Heart right ventricle (tissue), 16 donors: ENCODE measurements around the gene KCTD1. TPM values are rescaled to one million over a fixed set of nuclear protein-coding genes. Genes with fewer than 3 reads are reported as not detected.

ENCODE experiments used
- ATAC-seq, 8 donors: fragments of 200-7000 bp; cut with Tn5 transposase; one replicate each; pipeline ENCODE4 v1.9.1; 2020; ENCODE audit warnings: mild to moderate bottlenecking in 8 of 8, moderate library complexity in 8 of 8, moderate number of reproducible peaks in 1 of 8
- DNase-seq, 2 donors: peaks; one replicate each; pipeline ENCODE4 v3.0.0-alpha.2; 2020
- H3K27ac ChIP-seq, 10 donors: fragments of 200-600 bp; sonication (generic) in 2 of 10; one replicate each; pipeline versions ENCODE4 v1.5.0 to v1.8.0; 2020 to 2022; ENCODE audit warnings: mild to moderate bottlenecking in 3 of 10
- H3K27me3 ChIP-seq, 7 donors: fragments of 200-600 bp; one replicate each; pipeline ENCODE4 v1.8.0; 2021 to 2022; ENCODE audit warnings: mild to moderate bottlenecking in 2 of 7
- H3K36me3 ChIP-seq, 9 donors: fragments of 200-600 bp; sonication (generic) in 1 of 9; one replicate each; pipeline versions ENCODE4 v1.5.0 to v1.8.0; 2020 to 2022; ENCODE audit warnings: mild to moderate bottlenecking in 2 of 9
- H3K4me1 ChIP-seq, 9 donors: fragments of 200-600 bp; sonication (generic) in 1 of 9; one replicate each; pipeline versions ENCODE4 v1.5.0 to v1.8.0; 2020 to 2022; ENCODE audit warnings: mild to moderate bottlenecking in 4 of 9
- H3K4me3 ChIP-seq, 10 donors: fragments of 200-600 bp; sonication (generic) in 2 of 10; one replicate each; pipeline versions ENCODE4 v1.5.0 to v1.8.0; 2020 to 2022; ENCODE audit warnings: mild to moderate bottlenecking in 7 of 10, moderate library complexity in 2 of 10
- H3K9me3 ChIP-seq, 11 donors: fragments of 200-600 bp in 10 of 11; sonication (generic) in 2 of 11; one replicate each; pipeline versions ENCODE4 v1.5.0 to v1.8.0; 2013 to 2022; ENCODE audit warnings: mild to moderate bottlenecking in 2 of 11, control low read depth in 1 of 11, moderate library complexity in 1 of 11
- WGBS, 2 donors: extraction: QIAGEN DNeasy Blood & Tissue Kit; methylation state at CpG; one replicate each; pipeline ENCODE4 v1.1.7; 2013; ENCODE audit warnings: inconsistent platforms in 1 of 2; 5-methylcytosine and 5-hydroxymethylcytosine counted together
- intact Hi-C, 10 donors: fragments of 100-400 bp; cut with DNase I; formaldehyde crosslinking; loops; one replicate each; pipeline versions ENCODE4 v1.11.1 to v1.14.2; 2022
- polyA plus RNA-seq, 2 donors: library from polyadenylated mRNA; stranded (reverse); fragments of 200-250 nt; gene quantifications; one replicate each; pipeline ENCODE4 v1.2.3, GENCODE V29; 2013
- total RNA-seq, 10 donors: library from RNA; stranded (reverse); fragmentation: NEBNext Ultra II Directional in 3 of 10; extraction: Animal tissue kit (Norgen Biotek cat#: 25700) in 3 of 10; gene quantifications; one replicate each; pipeline versions ENCODE4 v1.2.1 to v1.2.4, GENCODE V29; 2021 to 2023
- TF ChIP-seq, protein P1 (sequence below), 9 donors: fragments of 200-600 bp; sonication (generic) in 2 of 9; IDR thresholded peaks; one replicate each; pipeline versions ENCODE4 v1.5.0 to v1.8.0; 2021 to 2022; ENCODE audit warnings: antibody characterized with exemption in 9 of 9, mild to moderate bottlenecking in 5 of 9, moderate library complexity in 1 of 9
- donor health status: Arrhythmogenic right ventricular cardiomyopathy.
- donor health status: ischemic (EF 13 %, LVEDD 7.1; RV severe dilation, severe dysfunction).
- donor health status: healthy with polysubstance abuse.
- donor health status: DM: no; HTN: yes; CAD: no.
- donor health status: DM: no; HTN: no; CAD: no.
- donor health status: ischemic (EF 25% LVEDD 6.9; RV normal size, moderate dysfunction).
- donor health status: ischemic (EF 25% LVEDD 5.7; RV mildly dilated, moderate dysfunction).
- donor health status: healthy.
- donor health status: DM: yes; HTN: yes; CAD: no.
- donor health status: Ischemic cardiomyopathy.
- donor health status: ischemic (EF 35%, LVEDD 5.7; RV mildly dilated, moderate dysfunction).
- donor health status: nonischemic (EF 11% LVEDD 7.7; RV severe dilation, severe dysfunction).
- donor health status: DM: yes; HTN: yes; CAD: no.
- donor health status: PGD.
- donor health status: ischemic (EF 29% LVEDD 5.4; RV normal size, mild dysfunction).
- donor health status: nonischemic (EF 23%, LVEDD 6.1; RV moderate dilation, normal function).

KCTD1 gene
- total and polyA plus RNA-seq, 12 donors: 7.5 to 16.7 (median 10.7) TPM

DNA sequence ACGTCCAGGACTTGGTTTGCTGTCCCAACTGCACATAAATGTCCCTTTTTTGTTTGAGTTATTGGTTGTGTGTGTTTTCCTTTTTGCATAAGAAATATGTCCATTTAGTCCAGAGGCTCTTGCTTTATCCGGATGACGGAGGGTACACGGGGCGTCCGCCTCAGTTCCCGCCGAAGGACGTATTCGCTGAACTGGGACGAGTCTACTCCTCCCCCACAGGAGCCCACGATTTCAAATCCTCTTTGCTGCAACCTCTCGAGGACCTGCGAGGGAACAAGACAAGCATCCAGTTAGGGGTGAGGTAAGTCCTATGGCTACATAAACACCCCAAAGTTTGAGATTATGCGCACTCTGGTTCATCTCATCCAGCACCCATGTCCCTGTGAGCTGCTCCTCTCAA lies 92.7 kb downstream of the KCTD1 start:
- no peak overlapping the region for H3K4me3 ChIP-seq
- ATAC-seq: no peak
- no peaks in the 10 kb centered on the region for H3K27me3 ChIP-seq
- DNase-seq: no peak
- no peaks in the 10 kb centered on the region for H3K9me3 ChIP-seq
- TF ChIP-seq, protein P1, sequence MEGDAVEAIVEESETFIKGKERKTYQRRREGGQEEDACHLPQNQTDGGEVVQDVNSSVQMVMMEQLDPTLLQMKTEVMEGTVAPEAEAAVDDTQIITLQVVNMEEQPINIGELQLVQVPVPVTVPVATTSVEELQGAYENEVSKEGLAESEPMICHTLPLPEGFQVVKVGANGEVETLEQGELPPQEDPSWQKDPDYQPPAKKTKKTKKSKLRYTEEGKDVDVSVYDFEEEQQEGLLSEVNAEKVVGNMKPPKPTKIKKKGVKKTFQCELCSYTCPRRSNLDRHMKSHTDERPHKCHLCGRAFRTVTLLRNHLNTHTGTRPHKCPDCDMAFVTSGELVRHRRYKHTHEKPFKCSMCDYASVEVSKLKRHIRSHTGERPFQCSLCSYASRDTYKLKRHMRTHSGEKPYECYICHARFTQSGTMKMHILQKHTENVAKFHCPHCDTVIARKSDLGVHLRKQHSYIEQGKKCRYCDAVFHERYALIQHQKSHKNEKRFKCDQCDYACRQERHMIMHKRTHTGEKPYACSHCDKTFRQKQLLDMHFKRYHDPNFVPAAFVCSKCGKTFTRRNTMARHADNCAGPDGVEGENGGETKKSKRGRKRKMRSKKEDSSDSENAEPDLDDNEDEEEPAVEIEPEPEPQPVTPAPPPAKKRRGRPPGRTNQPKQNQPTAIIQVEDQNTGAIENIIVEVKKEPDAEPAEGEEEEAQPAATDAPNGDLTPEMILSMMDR (IDR thresholded peaks at IDR 0.05): no peak
- no peak overlapping the region for H3K27ac ChIP-seq
- 96 to 97% methylated on average over 15 of the region's 15 CpGs for WGBS, 2 donors
- intact Hi-C loops: no loop called here
- peaks cover 0 to 39% (median 4%) of the 10 kb centered on the region in 9 donors for H3K36me3 ChIP-seq
- H3K4me1 ChIP-seq: peaks cover 0 to 32% (median 6%) of the 10 kb centered on the region in 9 donors

DNA sequence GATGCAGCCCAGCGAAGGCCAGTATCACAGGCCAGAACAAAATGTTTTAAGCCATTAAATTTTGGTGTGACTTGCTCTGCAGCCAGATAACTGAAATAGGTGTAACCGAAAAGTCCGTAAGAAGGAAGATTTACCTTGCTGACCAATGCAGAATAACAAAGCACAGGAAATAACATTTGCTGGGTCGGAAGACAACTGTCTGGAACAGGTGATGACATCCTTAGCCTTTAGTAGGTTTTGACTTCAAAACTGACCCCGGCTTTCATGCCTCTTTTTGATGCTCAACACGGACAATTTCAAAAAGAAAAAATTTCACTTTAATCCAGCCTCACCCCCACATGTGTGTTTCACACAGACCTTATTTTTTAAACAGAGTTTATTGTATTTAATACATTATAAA lies 93.7 kb downstream of the KCTD1 start:
- H3K36me3 ChIP-seq: peaks cover 0 to 39% (median 4%) of the 10 kb centered on the region in 9 donors
- TF ChIP-seq, protein P1 (IDR thresholded peaks at IDR 0.05): no peak
- H3K27ac ChIP-seq: no peak overlapping the region
- H3K4me1 ChIP-seq: peaks cover 0 to 26% (median 0%) of the 10 kb centered on the region in 9 donors
- ATAC-seq (no peak), DNase-seq (no peak)
- 92 to 94% methylated on average over 6 of the region's 6 CpGs for WGBS, 2 donors
- H3K4me3 ChIP-seq: no peak overlapping the region
- intact Hi-C loops: no loop called here
- H3K27me3 ChIP-seq: no peaks in the 10 kb centered on the region
- H3K9me3 ChIP-seq: no peaks in the 10 kb centered on the region

DNA sequence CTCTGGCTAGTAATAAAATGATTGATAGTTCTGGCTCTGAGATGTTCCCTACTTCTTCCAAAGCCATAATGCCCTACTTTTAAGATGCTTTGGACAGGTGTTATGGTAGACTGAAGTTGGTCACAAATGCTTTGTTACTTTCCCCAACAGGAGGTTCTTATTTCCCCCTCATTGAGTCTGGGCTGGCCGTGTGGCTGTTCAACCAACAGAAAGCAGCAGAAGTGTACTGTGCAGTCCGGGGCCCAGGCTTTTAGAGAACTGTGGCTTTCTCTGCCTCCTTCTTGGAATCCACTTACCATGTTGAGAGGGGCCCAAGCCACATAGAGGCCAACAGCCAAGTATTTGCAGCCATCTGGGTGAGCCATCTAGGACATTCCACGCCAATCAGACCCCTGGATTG lies 94.2 kb downstream of the KCTD1 start:
- no peaks in the 10 kb centered on the region for H3K27me3 ChIP-seq
- H3K27ac ChIP-seq: no peak overlapping the region
- TF ChIP-seq, protein P1 (IDR thresholded peaks at IDR 0.05): no peak
- H3K4me3 ChIP-seq: no peak overlapping the region
- H3K4me1 ChIP-seq: peaks cover 0 to 23% (median 0%) of the 10 kb centered on the region in 9 donors
- ATAC-seq (peak in 1 of 8 donors; percentile 27), DNase-seq (no peak)
- H3K9me3 ChIP-seq: no peaks in the 10 kb centered on the region
- intact Hi-C loops: no loop called here
- H3K36me3 ChIP-seq: peaks cover 0 to 35% (median 0%) of the 10 kb centered on the region in 9 donors
- WGBS, 2 donors: 90 to 93% methylated on average over 3 of the region's 3 CpGs

DNA sequence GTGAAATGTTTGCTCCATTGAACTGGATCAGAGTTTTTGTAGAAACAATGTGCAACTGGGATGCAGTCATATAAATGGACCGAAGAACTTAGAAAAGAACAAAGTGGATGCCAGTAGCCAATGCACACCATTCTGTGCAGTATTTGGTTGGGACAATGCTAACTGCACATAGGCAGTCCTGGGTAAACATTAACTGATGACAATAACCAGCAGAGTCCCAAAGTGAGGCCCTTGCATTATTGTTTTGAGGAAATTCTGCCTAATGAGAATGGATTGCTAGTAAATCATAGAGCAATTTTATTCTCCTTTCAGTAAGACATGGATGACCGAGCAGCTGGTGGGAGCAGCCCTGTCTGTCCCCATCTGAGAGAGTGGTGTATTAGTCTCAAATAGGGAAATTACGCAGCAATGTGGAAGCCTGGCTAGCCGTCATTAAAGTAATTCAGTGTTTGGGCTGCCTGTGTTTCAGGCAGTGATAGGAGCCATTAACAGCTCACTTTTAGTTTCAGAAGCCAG lies 94.9 kb downstream of the KCTD1 start:
- no peaks in the 10 kb centered on the region for H3K9me3 ChIP-seq
- WGBS, 2 donors: 89 to 92% methylated on average over 4 of the region's 4 CpGs
- ATAC-seq: no peak
- no peak overlapping the region for H3K4me3 ChIP-seq
- peaks cover 0 to 31% (median 0%) of the 10 kb centered on the region in 9 donors for H3K36me3 ChIP-seq
- no peak for DNase-seq
- TF ChIP-seq, protein P1 (IDR thresholded peaks at IDR 0.05): no peak
- H3K27me3 ChIP-seq: no peaks in the 10 kb centered on the region
- H3K27ac ChIP-seq: no peak overlapping the region
- intact Hi-C loops: no loop called here
- peaks cover 0 to 15% (median 0%) of the 10 kb centered on the region in 9 donors for H3K4me1 ChIP-seq
